Renal pelvis (tissue), 4 donors: ENCODE results near the gene TECPR2. TPM values are rescaled to one million over a fixed set of nuclear protein-coding genes. Genes with fewer than 3 reads are reported as not detected.
"Not testable (repeated sequence)": the region's sequence is repeated elsewhere in the genome, so short reads cannot be mapped to it uniquely, and the experiment has no call there.

Experiments used
- DNase-seq: peaks from one replicate; pipeline ENCODE4 v3.0.0-alpha.2; 2013
- polyA plus RNA-seq, 3 donors: library from polyadenylated mRNA; unstranded; fragments of 120-200 nt; gene quantifications; one replicate each; pipeline ENCODE4 v1.2.1, GENCODE V29; 2013; ENCODE audit not compliant: insufficient read length in 3 of 3

Gene TECPR2
- polyA plus RNA-seq, 3 donors, result 18.4 to 20.9 (median 18.5) TPM

DNA sequence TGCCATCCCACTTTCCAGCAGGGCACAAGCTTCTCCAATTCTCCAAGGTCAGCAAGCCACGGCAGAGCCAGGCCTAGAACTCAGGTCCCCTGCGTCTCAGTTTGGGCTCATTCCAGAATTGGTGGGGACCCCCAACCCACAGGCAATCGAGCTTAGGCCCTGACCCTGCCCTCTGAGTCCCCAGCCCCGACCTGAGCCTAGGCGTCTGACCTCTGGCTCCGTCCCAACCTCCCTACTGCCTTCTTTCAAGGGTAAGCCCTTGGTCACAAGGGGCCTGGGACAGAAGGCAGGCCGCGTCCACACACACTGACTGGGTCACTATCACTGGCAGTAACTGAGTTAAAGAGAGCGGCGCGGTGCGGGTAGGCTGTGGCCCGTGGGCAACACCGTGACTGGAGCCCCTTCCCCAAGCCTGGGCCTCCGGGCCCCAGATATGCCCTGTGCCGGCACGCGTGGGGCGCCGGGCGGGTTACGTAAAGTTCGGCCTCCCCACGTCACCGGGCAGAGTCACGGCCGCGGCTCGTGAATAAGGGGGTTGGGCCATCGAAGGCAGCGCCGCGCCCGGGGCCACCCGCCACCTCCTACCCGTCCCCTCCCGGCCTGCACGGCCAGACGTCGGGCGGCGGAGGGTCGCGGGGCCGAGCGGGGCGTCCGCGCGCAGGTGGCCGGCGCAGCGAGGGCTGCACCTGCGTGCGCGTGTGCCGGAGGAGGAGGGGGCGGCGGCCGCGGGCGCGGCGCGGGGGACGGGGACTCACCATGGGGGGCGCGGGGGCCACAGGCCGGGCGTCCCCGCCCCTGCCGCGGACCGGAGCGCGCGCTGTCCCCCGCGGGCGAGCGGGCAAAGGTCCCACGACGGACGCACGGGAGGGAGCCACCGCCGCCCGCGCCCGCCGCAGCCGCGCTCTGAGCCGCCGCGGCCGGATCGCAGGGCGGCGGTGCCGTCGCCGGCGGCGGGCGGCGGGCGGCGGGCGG is 146.3 kb downstream of the TECPR2 start:
- no peak for DNase-seq

DNA sequence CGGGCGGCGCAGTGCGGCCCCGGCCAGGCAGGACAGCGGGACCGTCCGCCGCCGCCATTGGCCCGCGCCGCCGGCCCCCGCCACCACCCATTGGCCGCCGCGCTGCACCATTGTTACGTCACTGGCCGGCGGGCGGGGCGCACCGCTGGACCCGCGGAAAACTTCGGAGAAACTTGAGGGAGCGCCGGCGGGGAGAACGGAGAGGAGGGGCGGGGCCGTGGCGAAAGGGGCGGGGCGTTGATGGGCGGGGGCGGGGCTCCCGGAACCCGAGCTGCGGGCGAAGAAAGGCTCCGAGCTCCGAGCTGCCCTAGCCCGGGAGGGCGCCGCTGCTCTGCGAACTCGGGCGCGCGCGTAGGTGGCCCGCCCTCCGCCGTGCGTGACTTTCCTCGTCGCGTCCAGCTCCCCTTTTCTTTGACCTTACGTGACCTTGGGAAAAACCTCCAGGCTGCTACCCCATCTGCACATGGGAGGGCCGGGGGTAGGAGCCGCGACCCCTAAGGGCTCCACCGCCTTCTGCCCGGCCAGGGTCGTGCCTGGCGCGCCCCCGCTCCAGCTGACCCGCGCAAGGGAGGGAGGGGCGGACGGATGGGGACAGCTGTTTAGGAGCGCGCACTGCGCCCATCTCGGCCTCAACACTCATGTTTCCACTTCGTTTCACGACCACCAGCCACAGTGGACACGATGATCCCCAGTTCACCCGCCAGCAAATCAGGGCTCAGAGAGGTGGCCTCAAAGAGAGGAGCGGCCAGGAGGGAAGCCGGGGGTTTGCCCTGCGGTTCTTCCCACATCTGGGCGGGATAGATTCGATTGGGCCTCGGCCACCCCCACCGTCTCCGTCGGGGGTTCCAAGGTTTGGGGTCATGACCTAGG is 147.2 kb downstream of the TECPR2 start, which contains the start of gene ANKRD9:
TSS of gene ANKRD9 (minus strand) at position 31 of the 870 bp plus-strand sequence. CDS start 1,887 bp downstream, outside the sequence.
- DNase-seq, result peak; percentile 94

DNA sequence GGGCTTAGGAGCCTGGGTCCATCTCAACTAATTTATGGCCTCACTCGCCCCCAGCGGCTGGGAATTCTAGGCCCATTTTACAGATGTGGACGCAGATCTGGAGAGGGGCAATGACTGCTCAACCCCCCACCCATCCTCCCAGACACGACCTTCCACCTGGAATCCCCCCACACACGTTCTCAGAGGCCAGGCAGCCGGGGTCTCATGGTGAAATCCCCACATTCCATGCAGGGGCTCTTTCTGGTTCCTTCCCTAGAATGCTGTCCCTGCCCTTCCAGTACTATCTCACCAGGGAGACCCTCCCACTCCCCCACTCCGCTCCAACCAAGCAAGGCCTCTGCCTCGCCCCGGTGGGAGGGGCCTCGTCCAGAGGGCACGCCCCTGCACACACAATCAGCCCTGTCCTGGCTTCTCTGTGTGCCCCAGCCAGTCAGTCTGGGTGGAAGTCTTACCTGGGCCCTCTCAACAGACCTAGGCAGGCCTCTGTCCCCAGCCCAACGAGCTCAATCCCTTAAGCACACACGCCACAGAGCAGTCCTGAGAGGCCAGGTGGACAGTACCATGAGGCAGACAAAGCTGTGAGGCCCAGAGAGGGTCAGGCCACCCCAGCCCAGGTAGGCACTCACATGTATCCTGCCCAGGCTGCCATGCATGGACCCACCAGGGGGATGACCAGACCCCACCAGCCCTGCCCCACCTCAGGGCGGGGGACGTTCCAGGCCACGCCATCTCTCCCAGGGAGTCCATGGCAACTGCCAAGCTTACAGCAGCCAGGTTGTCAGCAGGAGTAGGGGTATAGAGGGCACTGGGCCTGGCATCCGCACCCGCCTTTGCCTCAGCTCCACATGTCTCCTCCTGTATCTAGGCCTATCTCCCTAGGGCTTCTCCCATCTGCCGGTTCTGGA is 148.1 kb downstream of the TECPR2 start:
- peak; percentile 74 for DNase-seq

DNA sequence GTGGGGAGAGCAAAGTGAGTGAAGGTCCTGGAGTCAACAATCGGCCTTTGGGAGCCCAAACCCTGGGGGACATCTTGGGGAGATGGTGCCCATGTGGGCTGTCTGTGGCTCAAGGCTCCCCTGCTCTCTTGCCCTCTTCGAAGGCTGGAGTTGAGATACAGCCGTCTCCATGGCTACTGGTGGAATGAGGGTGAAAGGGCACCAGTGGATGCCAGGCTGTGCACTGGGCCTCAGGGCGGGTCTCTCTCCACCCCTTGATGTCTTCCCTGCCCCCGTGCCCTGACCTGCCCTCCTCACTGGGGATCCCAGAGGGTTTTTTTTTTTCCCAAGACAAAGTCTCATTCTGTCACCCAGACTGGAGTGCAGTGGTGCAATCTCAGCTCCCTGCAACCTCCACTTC is 148.8 kb downstream of the TECPR2 start:
- DNase-seq, result no peak

DNA sequence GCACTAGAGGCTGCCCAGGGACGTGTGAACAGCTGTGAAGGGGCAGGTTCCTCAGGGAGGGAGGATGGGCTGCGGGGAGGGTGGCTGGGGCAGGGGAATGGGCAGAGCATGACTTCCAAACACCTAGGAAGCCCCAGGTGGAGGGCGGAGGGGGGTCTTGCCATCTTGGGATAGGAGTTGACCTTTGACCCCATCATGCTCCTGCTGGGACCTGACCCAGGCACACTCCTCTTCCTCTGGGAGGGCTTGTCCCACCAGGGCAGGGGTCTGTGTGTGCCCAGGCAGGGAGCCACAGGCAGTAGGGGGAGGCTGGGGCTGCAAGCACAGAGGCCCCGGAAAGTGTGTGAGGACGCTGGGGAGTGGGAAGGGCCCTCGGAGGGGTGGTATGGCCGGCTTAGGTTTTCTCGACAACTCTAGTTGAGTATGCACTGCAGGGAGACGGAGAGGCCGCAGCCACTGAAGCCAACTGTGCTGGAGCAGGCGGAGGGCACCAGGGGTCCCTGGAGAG is 150.1 kb downstream of the TECPR2 start:
- DNase-seq, result no peak

DNA sequence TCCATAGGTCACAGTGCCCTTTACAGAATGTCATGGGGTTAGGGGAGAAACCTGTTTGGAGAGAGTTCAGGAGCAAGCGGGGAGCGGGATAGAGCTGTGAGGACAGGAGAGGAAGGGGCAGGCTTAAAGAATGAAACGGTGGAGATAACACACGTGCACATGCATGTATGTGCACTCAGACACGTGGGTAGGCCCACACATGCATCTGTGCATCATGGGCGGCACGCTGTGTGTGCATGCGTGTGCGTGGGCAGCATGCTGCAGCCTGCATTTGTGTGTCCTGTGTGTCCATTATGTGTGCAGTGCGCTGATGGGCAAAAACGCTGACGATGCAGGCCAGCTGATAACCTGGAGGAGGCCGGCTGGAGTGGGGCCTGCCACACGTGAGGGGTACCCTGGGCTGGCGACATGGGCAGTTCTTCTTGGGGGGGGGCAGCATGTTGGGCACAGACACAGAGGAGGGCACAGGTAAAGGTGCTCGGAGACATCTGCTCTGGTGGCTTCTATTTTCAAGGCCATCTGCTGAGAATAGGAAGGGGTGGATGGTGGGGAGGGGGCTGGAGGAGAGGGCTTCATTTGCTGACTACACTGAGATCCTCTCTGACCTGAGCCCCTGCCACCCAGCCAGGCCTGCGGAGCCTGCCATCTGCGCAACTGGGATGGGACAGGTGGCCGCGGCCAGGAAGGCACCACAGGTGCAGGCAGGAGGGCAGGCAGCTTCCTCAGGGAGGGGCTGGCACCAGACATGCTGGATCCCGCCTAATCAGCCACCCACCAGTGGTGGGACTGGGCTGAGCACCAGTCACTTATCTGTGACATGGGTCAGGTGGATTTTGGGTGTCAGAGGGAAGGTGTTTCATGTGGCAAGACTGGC is 151.4 kb downstream of the TECPR2 start:
- DNase-seq, result no peak

DNA sequence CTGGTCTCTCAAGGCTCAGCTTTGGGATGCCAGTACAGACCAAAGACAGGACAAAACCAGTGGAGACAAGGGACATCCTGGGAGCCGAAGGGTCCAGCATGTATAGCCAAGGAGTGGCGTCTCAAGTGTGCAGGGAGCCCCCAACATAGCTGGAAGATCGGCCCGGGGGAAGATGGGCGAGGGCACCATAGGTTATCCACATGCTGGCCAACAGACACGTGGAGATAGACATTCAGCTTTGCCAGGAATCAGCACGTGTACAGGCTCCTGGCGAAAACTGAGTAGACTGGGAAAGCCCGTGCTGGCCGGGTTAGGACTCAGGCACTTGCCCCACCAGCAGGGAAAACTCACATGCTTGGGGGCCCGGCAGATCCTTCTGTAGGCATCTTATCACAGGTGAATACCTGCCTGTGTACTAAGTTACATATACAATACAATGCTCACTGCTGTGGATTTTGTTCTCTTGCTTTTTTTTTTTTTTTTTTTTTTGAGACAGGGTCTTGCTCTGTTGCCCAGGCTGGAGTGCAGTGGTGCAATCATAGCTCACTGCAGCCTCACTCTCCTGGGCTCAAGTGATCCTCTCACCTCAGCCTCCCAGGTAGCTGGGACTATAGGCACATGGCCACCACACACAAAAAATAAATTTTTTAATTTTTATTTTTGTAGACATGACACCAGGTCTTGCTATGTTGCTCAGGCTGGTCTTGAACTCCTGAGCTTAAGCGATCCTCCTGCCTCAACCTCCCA is 152.4 kb downstream of the TECPR2 start:
- DNase-seq, result no peak

DNA sequence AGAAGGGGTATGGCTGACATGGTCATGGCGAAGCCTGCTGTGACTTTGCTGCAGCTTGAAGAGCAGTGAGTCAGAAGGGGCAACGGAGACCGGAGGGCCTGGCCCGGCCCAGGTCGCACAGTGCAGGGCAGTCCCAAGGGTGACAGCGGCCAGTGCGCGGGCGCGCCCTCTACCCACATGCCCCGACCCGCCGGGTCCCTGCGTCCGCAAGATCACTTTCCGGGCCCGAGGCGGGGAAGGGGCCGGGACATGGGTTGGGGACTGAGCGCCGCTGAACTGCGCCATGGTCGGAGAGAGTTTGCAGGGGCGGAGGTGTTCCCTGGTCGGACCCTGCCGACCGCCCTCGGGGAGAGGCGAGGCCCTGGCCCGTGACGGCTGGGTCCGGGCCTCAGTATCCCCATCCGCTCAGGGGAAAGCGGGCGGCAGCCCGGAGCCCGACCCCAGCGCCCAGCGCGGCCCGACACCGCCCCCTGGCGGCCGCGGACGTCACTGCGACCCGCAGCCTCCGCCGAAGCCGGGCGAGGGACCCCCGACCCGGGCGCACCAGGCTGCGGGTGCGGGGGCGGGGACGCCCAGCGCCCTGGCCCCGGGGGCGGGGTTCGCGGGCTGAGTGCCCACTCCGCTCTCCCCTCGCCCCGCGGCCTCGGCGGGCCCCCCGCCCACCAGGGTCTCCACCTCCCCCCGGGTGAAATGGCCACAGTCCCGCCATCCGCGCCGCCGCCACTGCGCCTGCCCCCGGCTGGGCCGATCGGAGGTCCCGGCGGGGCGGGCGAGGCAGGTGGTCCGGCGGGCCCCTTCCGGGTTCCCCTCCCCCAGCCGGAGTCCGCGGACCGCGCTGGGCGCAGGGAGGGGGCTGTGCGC is 154.0 kb downstream of the TECPR2 start:
- DNase-seq, result no peak

DNA sequence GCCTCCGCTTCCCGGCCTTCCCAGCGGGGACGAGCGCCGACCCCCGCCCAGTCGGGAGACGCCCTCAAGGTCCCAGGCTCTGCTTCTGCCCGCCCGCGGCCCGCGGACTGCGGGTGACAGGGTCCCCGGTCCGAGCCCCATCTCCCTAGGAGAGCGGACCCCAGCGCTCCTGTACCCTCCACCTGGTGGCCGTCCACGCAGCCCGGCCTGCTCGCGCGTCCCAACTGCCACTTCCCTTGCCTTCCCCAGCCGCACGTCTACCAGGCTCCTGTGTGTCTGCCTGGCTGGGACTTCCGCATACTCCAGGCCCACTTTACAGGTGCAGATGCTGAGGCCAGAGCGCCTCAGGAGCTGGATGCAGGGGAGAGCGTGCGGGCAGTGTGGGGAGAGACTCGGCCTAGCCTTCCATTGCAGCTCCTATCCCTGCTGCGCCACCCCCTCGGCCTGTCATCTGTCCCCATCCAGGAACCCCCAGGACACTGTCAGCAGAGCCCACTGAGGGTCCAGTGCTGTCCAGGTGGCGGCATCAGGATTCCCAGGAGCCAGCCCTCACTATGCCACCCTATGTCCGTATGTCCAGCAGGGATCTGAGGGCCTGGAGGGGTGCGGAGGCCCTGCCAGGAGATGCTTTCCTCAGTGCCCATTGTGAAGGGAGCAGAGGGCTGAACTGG is 154.8 kb downstream of the TECPR2 start:
- no peak for DNase-seq

DNA sequence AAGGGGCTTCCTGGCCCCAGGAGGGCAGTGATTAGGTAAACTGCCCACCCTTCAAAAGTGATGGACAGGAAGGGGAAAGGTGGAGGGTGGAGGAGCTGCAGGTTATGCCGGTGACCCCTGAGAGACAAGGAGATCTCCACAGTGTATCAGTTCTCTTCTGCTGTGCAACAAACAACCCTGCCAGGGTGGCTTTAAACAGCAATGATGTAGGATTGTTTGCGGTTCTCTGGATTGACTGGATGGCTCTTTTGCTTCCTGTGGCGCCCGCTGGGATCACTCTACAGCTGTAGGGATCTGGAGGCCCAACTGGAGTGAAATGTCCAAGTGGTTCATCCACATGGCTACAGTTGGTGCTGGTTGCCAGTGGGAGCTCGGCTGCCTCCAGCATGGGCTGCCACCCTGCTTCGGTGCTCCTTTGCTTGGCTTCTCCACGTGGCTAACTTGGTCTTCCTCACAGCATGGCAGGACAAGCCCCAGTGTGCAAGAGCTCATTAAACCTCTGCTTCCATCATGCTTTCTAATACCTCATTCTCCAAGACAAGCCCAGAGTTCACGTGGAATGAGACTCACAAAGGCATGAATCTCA is 155.4 kb downstream of the TECPR2 start:
- no peak for DNase-seq

DNA sequence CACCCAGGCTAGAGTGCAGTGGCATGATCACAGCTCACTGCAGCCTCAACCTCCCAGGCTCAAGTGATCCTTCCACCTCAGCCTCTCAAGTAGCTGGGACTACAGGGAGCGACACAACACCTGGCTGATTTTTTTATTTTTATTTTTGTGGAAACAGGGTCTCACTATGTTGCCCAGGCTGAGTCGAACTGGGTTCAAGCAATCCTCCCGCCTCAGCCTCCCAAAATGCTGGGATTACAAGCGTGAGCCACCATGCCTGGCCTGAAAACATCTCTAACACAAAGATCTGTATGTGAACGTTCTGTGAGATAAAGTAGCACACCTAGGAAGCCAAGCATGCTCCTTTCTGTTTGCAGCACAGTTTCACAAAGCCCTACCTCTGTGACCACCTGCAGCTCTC is 157.0 kb downstream of the TECPR2 start:
- DNase-seq, result not testable (repeated sequence)

DNA sequence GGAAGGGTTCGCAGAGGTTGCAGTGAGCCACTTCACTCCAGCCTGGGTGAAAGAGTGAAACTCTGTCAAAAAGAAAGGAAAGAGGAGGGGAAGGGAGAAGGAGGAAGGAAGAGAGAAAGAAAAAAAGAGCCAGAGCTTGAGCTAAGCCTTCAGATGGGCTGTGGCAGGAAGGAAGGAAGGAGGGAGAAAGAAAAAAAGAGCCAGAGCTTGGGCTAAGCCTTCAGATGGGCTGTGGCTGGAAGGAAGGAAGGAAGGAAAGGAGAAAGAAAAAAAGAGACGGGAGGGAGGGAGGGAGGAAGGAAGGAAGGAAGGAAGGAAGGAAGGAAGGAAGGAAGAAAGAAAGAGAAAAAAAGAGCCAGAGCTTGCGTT is 160.4 kb downstream of the TECPR2 start:
- no peak for DNase-seq

DNA sequence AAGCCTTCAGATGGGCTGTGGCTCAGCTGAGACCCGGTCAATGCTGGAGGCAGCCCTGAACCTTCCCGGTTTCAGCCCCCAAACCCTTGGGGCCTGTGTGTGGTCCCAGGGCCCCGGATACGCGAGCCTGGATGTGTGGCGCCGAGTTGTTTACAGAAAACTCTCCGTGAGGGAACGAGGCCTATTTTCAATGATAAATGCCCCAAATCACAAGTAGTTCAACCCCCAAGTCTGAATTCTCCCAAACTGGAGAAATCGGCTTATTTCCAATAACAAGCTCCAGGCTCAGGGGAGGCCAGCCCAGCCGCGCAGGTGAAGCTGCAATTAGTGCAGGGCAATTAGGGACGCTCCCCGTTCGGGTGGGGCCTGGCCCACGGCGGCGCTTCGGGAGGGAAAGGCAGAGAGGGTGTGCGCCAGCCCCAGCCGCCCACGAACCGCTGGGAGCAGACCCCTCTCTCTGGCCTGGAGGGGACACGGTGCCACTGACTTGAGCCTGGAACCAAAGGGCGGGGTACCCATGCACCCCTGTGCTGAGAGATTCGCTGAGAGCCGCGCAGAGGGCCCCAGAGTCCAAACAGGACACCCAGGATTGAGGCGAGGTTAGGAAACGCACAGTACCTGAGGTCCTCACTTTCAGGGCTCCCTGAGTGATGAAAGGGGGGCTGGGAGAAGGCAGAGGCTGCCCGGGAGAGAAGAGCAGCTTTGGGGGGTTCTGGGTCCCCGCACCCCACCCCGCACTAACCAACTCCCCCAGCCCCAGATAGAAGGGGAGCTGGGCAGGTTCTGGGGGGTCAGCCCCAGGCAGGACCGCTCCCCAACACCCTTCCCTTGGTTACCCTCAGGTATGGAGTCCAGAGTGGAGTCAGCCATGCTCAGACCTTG is 161.1 kb downstream of the TECPR2 start:
- DNase-seq, result no peak

DNA sequence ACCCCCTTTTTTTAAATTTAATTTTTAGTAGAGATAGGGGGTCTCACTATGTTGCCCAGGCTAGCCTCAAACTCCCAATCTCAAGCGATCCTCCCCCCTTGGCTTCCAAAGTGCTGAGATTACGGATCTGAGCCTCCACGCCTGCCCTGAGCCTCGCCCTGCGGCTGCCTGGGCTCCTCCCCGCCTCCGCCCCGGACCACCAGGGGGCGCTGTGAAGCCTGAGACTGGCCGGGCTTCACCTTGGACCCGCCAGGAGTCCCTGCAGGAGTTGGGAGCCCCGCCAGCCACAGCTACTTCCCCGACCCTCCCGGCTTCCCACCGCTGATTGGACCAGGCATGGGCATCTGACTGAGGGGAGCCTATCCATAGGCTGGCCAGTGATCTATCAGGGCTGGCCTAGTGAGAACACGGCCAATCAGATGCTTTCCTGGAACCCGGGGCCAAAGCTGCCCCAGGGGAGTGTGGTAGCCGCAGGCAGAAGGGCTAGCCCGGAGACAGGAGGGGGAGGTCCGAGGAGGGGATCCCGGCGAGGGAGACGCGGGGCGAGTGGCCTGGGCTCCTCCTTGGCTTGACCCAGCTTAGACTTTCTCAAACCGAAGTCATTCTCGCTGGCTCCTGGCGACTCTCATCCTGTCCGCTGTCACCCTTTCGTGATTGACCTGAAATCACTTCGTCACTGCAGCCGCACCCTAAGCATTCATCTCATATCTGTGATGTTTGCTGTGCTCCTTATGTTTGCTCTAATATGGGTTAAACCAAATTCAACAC is 161.9 kb downstream of the TECPR2 start:
- DNase-seq, result peak; percentile 99

DNA sequence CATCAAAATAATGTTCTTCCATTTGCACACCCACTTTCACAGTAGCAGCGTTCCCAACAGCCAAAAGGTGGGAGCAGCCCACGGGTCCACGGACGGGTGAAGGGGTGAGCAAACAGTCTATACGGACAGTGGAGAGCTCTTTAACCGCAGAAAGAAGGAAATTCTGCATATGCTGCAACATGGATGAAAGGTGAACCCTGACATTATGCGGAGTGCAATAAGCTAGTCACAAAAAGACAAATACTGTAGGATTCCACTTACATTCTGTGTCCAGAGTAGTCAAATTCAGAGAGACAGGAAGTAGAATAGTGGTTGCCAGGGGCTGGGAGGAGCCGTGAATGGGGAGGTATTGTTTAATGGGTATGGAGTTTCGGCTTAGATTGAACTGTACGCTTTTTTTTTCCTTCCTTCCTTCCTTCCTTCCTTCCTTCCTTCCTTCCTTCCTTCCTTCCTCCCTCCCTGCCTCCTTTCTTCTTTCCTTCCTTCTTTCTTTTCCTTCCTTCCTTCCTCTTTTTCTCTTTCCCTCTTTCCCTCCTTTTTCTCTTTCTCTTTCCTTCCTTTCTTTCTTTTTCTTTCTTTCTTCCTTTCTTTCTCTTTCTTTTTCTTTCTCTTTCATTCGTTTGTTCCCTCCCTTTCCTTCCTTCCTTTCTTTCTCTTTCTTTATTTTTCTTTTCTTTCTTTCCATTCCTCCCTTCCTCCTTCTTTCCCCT is 162.6 kb downstream of the TECPR2 start:
- no peak for DNase-seq
